Anterior cingulate cortex (tissue), 58 donors: ENCODE results near the gene DMD.
A peak's percentile ranks its signal among the peaks of the same experiment; 100 is the strongest.

Experiments used
- DNase-seq, 58 donors: peaks; one replicate each; lab custom pipeline; 2025; lab: John Stamatoyannopoulos, UW

Gene DMD

GRCh38 chrX:31931225-31931624 lies 1280.1 kb downstream of the DMD start:
- no peak for DNase-seq

- no peak for DNase-seq
Measured at GRCh38 chrX:31929366-31929765, 1282.0 kb downstream of the DMD start.

GRCh38 chrX:31921236-31921635 lies 1290.1 kb downstream of the DMD start:
- DNase-seq = no peak

GRCh38 chrX:31909850-31910572 lies 1301.3 kb downstream of the DMD start:
- peak in 1 of 58 donors; percentile 8 for DNase-seq

- no peak for DNase-seq
Measured at GRCh38 chrX:31894152-31894551, 1317.2 kb downstream of the DMD start.

GRCh38 chrX:31893525-31893924 lies 1317.8 kb downstream of the DMD start:
- DNase-seq = no peak

- no peak for DNase-seq
Measured at GRCh38 chrX:31889088-31889487, 1322.3 kb downstream of the DMD start.

- DNase-seq = no peak
Measured at GRCh38 chrX:31884535-31884934, 1326.8 kb downstream of the DMD start.

GRCh38 chrX:31872007-31872406 lies 1339.3 kb downstream of the DMD start:
- no peak for DNase-seq

GRCh38 chrX:31870267-31870666 lies 1341.1 kb downstream of the DMD start:
- DNase-seq = no peak

GRCh38 chrX:31860686-31861085 lies 1350.7 kb downstream of the DMD start:
- DNase-seq = no peak

- no peak for DNase-seq
Measured at GRCh38 chrX:31858915-31859314, 1352.4 kb downstream of the DMD start.

- no peak for DNase-seq
Measured at GRCh38 chrX:31854716-31855115, 1356.6 kb downstream of the DMD start.

- no peak for DNase-seq
Measured at GRCh38 chrX:31851761-31852160, 1359.6 kb downstream of the DMD start.

- no peak for DNase-seq
Measured at GRCh38 chrX:31847773-31848172, 1363.6 kb downstream of the DMD start.

- peak in 2 of 58 donors; percentile 0 to 2 for DNase-seq
Measured at GRCh38 chrX:31845003-31845402, 1366.3 kb downstream of the DMD start.

GRCh38 chrX:31838617-31839016 lies 1372.7 kb downstream of the DMD start:
- DNase-seq = no peak

GRCh38 chrX:31837445-31838049 lies 1373.8 kb downstream of the DMD start:
- no peak for DNase-seq

- no peak for DNase-seq
Measured at GRCh38 chrX:31836479-31836878, 1374.9 kb downstream of the DMD start.

- no peak for DNase-seq
Measured at GRCh38 chrX:31832263-31832662, 1379.1 kb downstream of the DMD start.

GRCh38 chrX:31820430-31821210 lies 1390.7 kb downstream of the DMD start:
- DNase-seq = no peak

- DNase-seq = peak in 1 of 58 donors; percentile 0
Measured at GRCh38 chrX:31819455-31819854, 1391.9 kb downstream of the DMD start.
